ENCODE results near the gene HELZ.
"Not testable (repeated sequence)": the region's sequence is repeated elsewhere in the genome, so short reads cannot be mapped to it uniquely, and the experiment has no call there.

Gene HELZ

GRCh38 chr17:67096609-67097008 is 148.4 kb downstream of the HELZ start:
- H3K27ac ChIP-seq = no peak overlapping the region
- ChIA-PET CTCF (interaction anchor here (0.6 kb wide), 1 partner anchor 198 kb away, joined by 3 read pairs; no protein-coding TSS in a partner anchor), POLR2A (ENCODE audit: low non-redundant PET) (no interaction called here)
- no peak for DNase-seq (ENCODE audit: low spot score)
- no peak for TF ChIP-seq CTCF (conservative IDR thresholded peaks at IDR 0.05; ENCODE audit: low read depth)

GRCh38 chr17:67095803-67096202 is 149.2 kb downstream of the HELZ start:
- no peak for DNase-seq (ENCODE audit: low spot score)
- no peak for TF ChIP-seq CTCF (conservative IDR thresholded peaks at IDR 0.05; ENCODE audit: low read depth)
- POLR2A ChIA-PET (ENCODE audit: low non-redundant PET) = no interaction called here
- CTCF ChIA-PET = no interaction called here
- no peak overlapping the region for H3K27ac ChIP-seq

- CTCF ChIA-PET; H3K27ac ChIP-seq; DNase-seq (ENCODE audit: low spot score); POLR2A ChIA-PET (ENCODE audit: low non-redundant PET): not testable (repeated sequence)
These were observed 149.7 kb downstream of the HELZ start for GRCh38 chr17:67095291-67095690.

GRCh38 chr17:67093348-67093747 is 151.6 kb downstream of the HELZ start:
- CTCF ChIA-PET = interaction anchor here (0.7 kb wide), 1 partner anchor 60 kb away, joined by 3 read pairs; no protein-coding TSS in a partner anchor
- DNase-seq (ENCODE audit: low spot score) = no peak
- H3K27ac ChIP-seq = no peak overlapping the region
- POLR2A ChIA-PET (ENCODE audit: low non-redundant PET) = no interaction called here
- no peak for TF ChIP-seq CTCF (conservative IDR thresholded peaks at IDR 0.05; ENCODE audit: low read depth)

- H3K27ac ChIP-seq; POLR2A ChIA-PET (ENCODE audit: low non-redundant PET); DNase-seq (ENCODE audit: low spot score): not testable (repeated sequence)
- CTCF ChIA-PET = interaction anchor here (0.5 to 0.7 kb wide), 2 partner anchors 59 to 223 kb away, joined by 3 read pairs; no protein-coding TSS in a partner anchor
These were observed 152.3 kb downstream of the HELZ start for GRCh38 chr17:67092710-67093109.

- H3K27ac ChIP-seq = no peak overlapping the region
- TF ChIP-seq CTCF (conservative IDR thresholded peaks at IDR 0.05; ENCODE audit: low read depth) = no peak
- ChIA-PET CTCF (interaction anchor here (0.5 kb wide), 1 partner anchor 224 kb away, joined by 3 read pairs; no protein-coding TSS in a partner anchor), POLR2A (ENCODE audit: low non-redundant PET) (no interaction called here)
- DNase-seq (ENCODE audit: low spot score) = no peak
These were observed 152.7 kb downstream of the HELZ start for GRCh38 chr17:67092291-67092690.

- ChIA-PET POLR2A (ENCODE audit: low non-redundant PET) (no interaction called here), CTCF (interaction anchor here (0.7 kb wide), 1 partner anchor 164 kb away, joined by 5 read pairs; no protein-coding TSS in a partner anchor)
- no peak for DNase-seq (ENCODE audit: low spot score)
- no peak for TF ChIP-seq CTCF (conservative IDR thresholded peaks at IDR 0.05; ENCODE audit: low read depth)
- no peak overlapping the region for H3K27ac ChIP-seq
These were observed 154.7 kb downstream of the HELZ start for GRCh38 chr17:67090341-67090740.

GRCh38 chr17:67088639-67089038 is 156.4 kb downstream of the HELZ start:
- H3K27ac ChIP-seq = no peak overlapping the region
- ChIA-PET POLR2A (ENCODE audit: low non-redundant PET) (no interaction called here), CTCF (no interaction called here)
- no peak for TF ChIP-seq CTCF (conservative IDR thresholded peaks at IDR 0.05; ENCODE audit: low read depth)
- no peak for DNase-seq (ENCODE audit: low spot score)
